Caki2 (cell line): ENCODE data around the gene SLC29A3. TPM values are rescaled to one million over a fixed set of nuclear protein-coding genes. Genes with fewer than 3 reads are reported as not detected.

Experiments used
- DNase-seq: peaks from one replicate; pipeline ENCODE4 v3.0.0-alpha.2; 2015; ENCODE audit warnings: low read depth
- in situ Hi-C: cut with HindIII; loops from 2 replicates; pipeline ENCODE4 v1.10.0; 2016; ENCODE audit warnings: low sequenced_read_pairs, low pct_unique_long_range_greater_than_20kb, mixed read lengths
- total RNA-seq: library from RNA; depleted of rRNA; stranded (reverse); fragments of >200 nt; shearing (Covaris generic); gene quantifications from 2 replicates; pipeline ENCODE4 v1.2.3, GENCODE V29; 2014; ENCODE audit warnings: low replicate concordance; rRNA removed

SLC29A3 gene
- total RNA-seq, 1 experiment from 2014 or later, result 0.41 TPM

DNA sequence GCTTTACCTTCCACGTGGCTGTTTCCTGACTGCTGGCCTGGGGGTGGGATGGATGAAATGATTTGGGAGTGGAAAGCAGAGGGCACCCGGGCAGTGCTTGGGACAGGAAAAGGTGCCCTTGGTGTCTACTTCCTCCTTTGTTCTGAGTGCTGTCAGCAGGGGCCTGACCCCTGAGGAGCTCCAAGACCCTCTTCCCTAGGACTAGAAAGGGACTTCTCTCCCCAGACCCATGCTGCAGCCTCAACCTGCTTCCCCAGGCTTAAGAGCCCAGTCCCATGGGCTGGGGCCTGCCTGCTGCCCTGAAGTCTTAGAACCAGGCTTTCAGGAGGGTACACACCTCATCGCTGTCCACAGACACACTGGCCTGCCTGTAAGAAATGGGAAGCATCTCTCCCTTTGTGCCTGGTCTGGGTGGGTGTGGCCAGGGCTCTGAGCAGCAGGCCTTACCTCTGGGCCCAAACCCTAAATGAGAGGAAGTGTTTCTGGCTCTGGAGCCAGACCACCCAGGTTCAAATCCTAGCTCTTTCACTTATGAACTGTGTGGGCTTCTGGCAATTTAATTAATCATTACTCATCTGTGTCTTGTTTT, 90.6 kb downstream of the SLC29A3 start:
- DNase-seq, result no peak
- in situ Hi-C loops, result no loop called here

Other genes starting within 250 kb of the SLC29A3 start
- gene UNC5B, start 106.7 kb upstream of the SLC29A3 start, total RNA-seq, result 0.20 TPM in 1 of 2 replicates, not detected in the other
- 0.03 TPM in 1 of 2 replicates, not detected in the other for gene CDH23, start 77.7 kb downstream of the SLC29A3 start, total RNA-seq